PC-9 (cell line): ENCODE measurements around the gene GALR2. TPM values are rescaled to one million over a fixed set of nuclear protein-coding genes. Genes with fewer than 3 reads are reported as not detected.

Source experiments
- BruUV-seq: library from RNA; stranded (reverse); fragments of 400-500 nt; replicated peaks from 2 replicates; lab custom pipeline; 2021; lab: Mats Ljungman, UMichigan
- CTCF ChIA-PET: fragments of 300-600 bp; sonication (Branson Sonifier 250); formaldehyde crosslinking; loops from one replicate; lab custom pipeline; 2022; ENCODE audit warnings: antibody characterized with exemption; lab: Charles Lee
- POLR2A ChIA-PET: fragments of 300-600 bp; sonication (Branson Sonifier 250); formaldehyde crosslinking; loops from one replicate; lab custom pipeline; 2022; ENCODE audit warnings: antibody characterized with exemption; ENCODE audit not compliant: unreplicated experiment; lab: Charles Lee
- DNase-seq, 2 experiments: peaks; one replicate each; pipeline versions ENCODE4 v3.0.0 to v3.0.0-alpha.2; 2015 to 2022; ENCODE audit warnings: mixed read lengths in 1 of 2
- H2AFZ ChIP-seq: fragments of 200-600 bp; sonication (generic); 2 replicates; pipeline ENCODE4 v1.8.1; 2017; ENCODE audit warnings: antibody characterized with exemption
- H3F3A ChIP-seq: fragments of 200-600 bp; sonication (generic); 2 replicates; pipeline ENCODE4 v1.8.1; 2017; ENCODE audit warnings: antibody characterized with exemption, mild to moderate bottlenecking, low read depth; ENCODE audit not compliant: insufficient read depth
- H3K27ac ChIP-seq: fragments of 200-600 bp; sonication (generic); 2 replicates; pipeline ENCODE4 v1.6.1; 2016; ENCODE audit warnings: mixed run types
- H3K27me3 ChIP-seq: fragments of 200-600 bp; sonication (generic); 2 replicates; pipeline ENCODE4 v1.6.1; 2016; ENCODE audit warnings: low read depth, mixed run types; ENCODE audit not compliant: insufficient read depth
- H3K36me3 ChIP-seq: fragments of 200-600 bp; sonication (generic); 2 replicates; pipeline ENCODE4 v1.6.1; 2016; ENCODE audit warnings: low read depth, mixed run types
- H3K4me1 ChIP-seq: fragments of 200-600 bp; sonication (generic); replicated peaks from 2 replicates; pipeline ENCODE4 v1.6.1; 2016; ENCODE audit warnings: mixed run types; ENCODE audit not compliant: insufficient read depth
- H3K4me2 ChIP-seq: fragments of 200-600 bp; sonication (generic); 2 replicates; pipeline ENCODE4 v1.6.1; 2017; ENCODE audit warnings: mixed run types
- H3K4me3 ChIP-seq: fragments of 200-600 bp; sonication (generic); 2 replicates; pipeline ENCODE4 v1.6.1; 2016; ENCODE audit warnings: mixed run types
- H3K79me2 ChIP-seq: fragments of 200-600 bp; sonication (generic); 2 replicates; pipeline ENCODE4 v1.6.1; 2017; ENCODE audit warnings: low read depth, mixed run types
- H3K9me2 ChIP-seq: fragments of 200-600 bp; sonication (generic); 2 replicates; pipeline ENCODE4 v1.8.1; 2017; ENCODE audit warnings: mild to moderate bottlenecking; ENCODE audit not compliant: insufficient read depth
- H3K9me3 ChIP-seq: fragments of 200-600 bp; sonication (generic); 2 replicates; pipeline ENCODE4 v1.8.1; 2016; ENCODE audit warnings: low read depth; ENCODE audit not compliant: insufficient read depth
- H4K20me1 ChIP-seq: fragments of 200-600 bp; sonication (generic); 2 replicates; pipeline ENCODE4 v1.8.1; 2017; ENCODE audit not compliant: insufficient read depth
- EZH2 ChIP-seq: fragments of 200-600 bp; sonication (generic); IDR thresholded peaks from 2 replicates; pipeline ENCODE4 v1.8.0; 2017; ENCODE audit warnings: antibody characterized with exemption, low read depth
- intact Hi-C: fragments of 100-400 bp; cut with micrococcal nuclease; formaldehyde crosslinking; loops from one replicate; pipeline ENCODE4 v1.10.0; 2022; ENCODE audit not compliant: unreplicated experiment
- total RNA-seq: library from RNA; stranded (reverse); gene quantifications from 2 replicates; pipeline ENCODE4 v1.2.3, GENCODE V29; 2021
- TF ChIP-seq, protein P1 (sequence below): fragments of 200-600 bp; sonication (generic); conservative IDR thresholded peaks from 2 replicates; pipeline ENCODE4 v1.6.1; 2017; ENCODE audit warnings: mixed run types, antibody characterized with exemption, mild to moderate bottlenecking, moderate library complexity

GALR2 gene
- total RNA-seq, 1 experiment from 2014 or later: 3.0 TPM

DNA sequence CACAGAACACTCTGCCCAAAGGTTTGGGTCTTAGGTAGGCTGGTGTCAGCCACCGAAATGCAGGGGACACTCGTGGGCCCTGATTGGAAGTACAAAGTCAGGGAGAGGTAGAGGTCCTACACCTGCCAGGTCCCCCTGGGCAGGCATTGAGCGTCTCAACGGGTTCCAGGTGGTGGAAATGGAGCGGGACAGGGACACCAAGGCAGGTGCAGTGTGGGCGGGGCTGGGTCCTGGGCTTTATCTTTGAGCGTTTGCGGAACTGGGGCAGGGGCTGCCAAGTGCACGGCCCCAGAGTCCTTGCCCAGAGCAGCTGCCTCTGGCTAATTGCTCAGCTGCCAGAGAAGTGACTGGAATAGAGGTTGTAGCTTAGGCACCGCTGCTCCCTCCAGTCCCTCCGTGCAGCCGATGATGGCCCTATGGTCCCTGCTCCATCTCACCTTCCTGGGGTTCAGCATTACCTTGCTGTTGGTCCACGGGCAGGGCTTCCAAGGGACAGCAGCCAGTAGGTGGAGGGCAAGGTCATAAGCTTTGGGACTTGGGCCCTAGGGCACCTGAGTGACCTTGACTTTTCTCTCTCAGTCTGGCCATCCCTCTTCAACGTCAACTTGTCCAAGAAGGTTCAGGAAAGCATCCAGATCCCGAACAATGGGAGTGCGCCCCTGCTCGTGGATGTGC is 4.4 kb downstream of the GALR2 start, which contains the start of gene ZACN:
ZACN (plus strand) TSS at position 323 of the 675 bp plus-strand sequence; CDS start at position 406, 83 bp downstream.
- no peaks in the 10 kb centered on the region for H3K9me3 ChIP-seq
- DNase-seq: no peak
- H3K9me2 ChIP-seq: no peaks in the 10 kb centered on the region
- no peak within 1 kb of the TSS for H3K4me3 ChIP-seq
- no peaks in the 10 kb centered on the region for H3F3A ChIP-seq
- intact Hi-C loops: no loop called here
- ChIA-PET POLR2A (no interaction called here), CTCF (no interaction called here)
- H4K20me1 ChIP-seq: no peaks in the 10 kb centered on the region
- TF ChIP-seq EZH2: no peak
- TF ChIP-seq, protein P1, sequence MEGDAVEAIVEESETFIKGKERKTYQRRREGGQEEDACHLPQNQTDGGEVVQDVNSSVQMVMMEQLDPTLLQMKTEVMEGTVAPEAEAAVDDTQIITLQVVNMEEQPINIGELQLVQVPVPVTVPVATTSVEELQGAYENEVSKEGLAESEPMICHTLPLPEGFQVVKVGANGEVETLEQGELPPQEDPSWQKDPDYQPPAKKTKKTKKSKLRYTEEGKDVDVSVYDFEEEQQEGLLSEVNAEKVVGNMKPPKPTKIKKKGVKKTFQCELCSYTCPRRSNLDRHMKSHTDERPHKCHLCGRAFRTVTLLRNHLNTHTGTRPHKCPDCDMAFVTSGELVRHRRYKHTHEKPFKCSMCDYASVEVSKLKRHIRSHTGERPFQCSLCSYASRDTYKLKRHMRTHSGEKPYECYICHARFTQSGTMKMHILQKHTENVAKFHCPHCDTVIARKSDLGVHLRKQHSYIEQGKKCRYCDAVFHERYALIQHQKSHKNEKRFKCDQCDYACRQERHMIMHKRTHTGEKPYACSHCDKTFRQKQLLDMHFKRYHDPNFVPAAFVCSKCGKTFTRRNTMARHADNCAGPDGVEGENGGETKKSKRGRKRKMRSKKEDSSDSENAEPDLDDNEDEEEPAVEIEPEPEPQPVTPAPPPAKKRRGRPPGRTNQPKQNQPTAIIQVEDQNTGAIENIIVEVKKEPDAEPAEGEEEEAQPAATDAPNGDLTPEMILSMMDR: no peak
- H3K27ac ChIP-seq: no peak within 1 kb of the TSS
- no peaks in the 10 kb centered on the region for H3K4me1 ChIP-seq
- no peak within 1 kb of the TSS for H2AFZ ChIP-seq
- no peak within 1 kb of the TSS for H3K4me2 ChIP-seq
- H3K27me3 ChIP-seq: no peaks in the 10 kb centered on the region; the same call in 1 of the 2 replicates
- no peaks in the 10 kb centered on the region for H3K79me2 ChIP-seq
- H3K36me3 ChIP-seq: no peaks in the 10 kb centered on the region
- BruUV-seq: no TSS peak

DNA sequence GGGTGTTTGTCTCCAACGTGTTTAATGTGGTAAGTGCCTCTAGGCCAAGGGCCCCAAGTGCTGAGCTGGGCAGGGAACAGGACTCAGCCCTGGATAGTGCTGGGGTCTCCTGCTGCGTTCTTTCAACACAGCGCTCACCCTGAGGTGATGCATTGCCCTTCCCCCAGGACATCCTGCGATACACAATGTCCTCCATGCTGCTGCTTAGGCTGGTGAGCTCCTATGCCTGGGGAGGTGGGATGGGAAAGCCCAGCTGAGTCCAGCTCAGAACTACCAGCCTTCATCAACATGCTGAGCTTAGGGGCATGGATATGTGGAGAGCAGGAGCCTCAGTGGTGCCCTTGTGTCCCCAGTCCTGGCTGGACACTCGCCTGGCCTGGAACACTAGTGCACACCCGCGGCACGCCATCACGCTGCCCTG is 5.0 kb downstream of the GALR2 start:
- Histone ChIP-seq H4K20me1 (no peaks in the 10 kb centered on the region), H3K4me3 (no peak overlapping the region), H3K36me3 (no peaks in the 10 kb centered on the region), H3K27me3 (no peaks in the 10 kb centered on the region; the same call in 1 of the 2 replicates), H3K4me2 (no peak overlapping the region), H2AFZ (no peak overlapping the region), H3K27ac (no peak overlapping the region), H3K9me3 (no peaks in the 10 kb centered on the region), H3K4me1 (no peaks in the 10 kb centered on the region), H3K79me2 (no peaks in the 10 kb centered on the region), H3K9me2 (no peaks in the 10 kb centered on the region), H3F3A (no peaks in the 10 kb centered on the region)
- CTCF ChIA-PET: no interaction called here
- no peak for TF ChIP-seq EZH2
- TF ChIP-seq, protein P1: no peak
- POLR2A ChIA-PET: interaction anchor here (0.6 kb wide), 1 partner anchor 274 kb away, joined by 3 read pairs; the partner anchor contains the start of gene PRPSAP1
- intact Hi-C loops: no loop called here
- no TSS peak for BruUV-seq
- no peak for DNase-seq

DNA sequence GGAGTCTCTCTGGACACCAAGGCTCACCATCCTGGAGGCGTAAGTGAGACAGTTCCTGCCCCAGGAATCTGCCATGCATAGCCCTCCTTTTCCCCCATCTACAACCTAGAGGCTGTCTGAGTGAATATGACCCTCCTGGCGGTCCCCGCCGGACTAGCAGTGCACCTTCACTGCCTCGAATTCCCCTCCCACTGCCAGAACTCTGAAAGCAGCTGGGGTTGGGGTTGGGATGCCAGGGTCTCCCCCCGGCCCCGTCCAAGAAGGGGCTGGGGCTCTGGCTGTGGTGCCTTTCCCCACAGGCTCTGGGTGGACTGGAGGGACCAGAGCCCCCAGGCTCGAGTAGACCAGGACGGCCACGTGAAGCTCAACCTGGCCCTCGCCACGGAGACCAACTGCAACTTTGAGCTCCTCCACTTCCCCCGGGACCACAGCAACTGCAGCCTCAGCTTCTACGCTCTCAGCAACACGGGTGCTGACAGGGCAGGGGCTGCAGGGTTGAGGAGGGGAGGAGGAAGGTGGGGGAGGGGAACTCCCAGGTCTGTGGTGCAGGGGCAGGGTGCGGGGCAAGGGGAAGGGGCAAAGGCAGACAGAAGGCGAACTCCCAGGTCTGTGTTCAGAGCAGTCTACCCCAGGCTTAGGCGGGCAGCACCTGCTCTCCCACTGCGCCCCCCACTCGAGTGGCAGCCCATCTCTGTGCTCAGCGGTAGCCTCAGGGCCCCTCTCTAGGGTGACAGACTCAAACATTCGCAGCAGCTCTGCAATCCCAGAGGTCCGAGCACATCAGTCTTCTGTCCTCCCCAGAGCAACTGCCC is 5.6 kb downstream of the GALR2 start:
- TF ChIP-seq EZH2: no peak
- TF ChIP-seq, protein P1: no peak
- no peak overlapping the region for H3K4me2 ChIP-seq
- no peaks in the 10 kb centered on the region; the same call in 1 of the 2 replicates for H3K27me3 ChIP-seq
- POLR2A ChIA-PET: interaction anchor here (0.6 kb wide), 1 partner anchor 274 kb away, joined by 3 read pairs; the partner anchor contains the start of gene PRPSAP1
- no peaks in the 10 kb centered on the region for H3K36me3 ChIP-seq
- no peaks in the 10 kb centered on the region for H3F3A ChIP-seq
- no peak overlapping the region for H3K4me3 ChIP-seq
- intact Hi-C loops: no loop called here
- no peaks in the 10 kb centered on the region for H4K20me1 ChIP-seq
- no peaks in the 10 kb centered on the region for H3K4me1 ChIP-seq
- no peak for DNase-seq
- no peak overlapping the region for H2AFZ ChIP-seq
- no peaks in the 10 kb centered on the region for H3K9me3 ChIP-seq
- CTCF ChIA-PET: no interaction called here
- no TSS peak for BruUV-seq
- H3K27ac ChIP-seq: no peak overlapping the region
- H3K9me2 ChIP-seq: no peaks in the 10 kb centered on the region
- H3K79me2 ChIP-seq: no peaks in the 10 kb centered on the region
